ENCODE results near the gene IRS1. TPM values are rescaled to one million over a fixed set of nuclear protein-coding genes. Genes with fewer than 3 reads are reported as not detected.

Gene IRS1
- polyA plus RNA-seq, 1 of the 3 experiments (the other 2 are of a cell fraction), result 16.5 TPM

- no peak for DNase-seq
- Histone ChIP-seq H3F3A (replicated peaks; ENCODE audit: insufficient read depth) (no peaks in the 10 kb centered on the region), H4K20me1 (ENCODE audit: insufficient read depth) (no peaks in the 10 kb centered on the region), H3K9me2 (no peaks in the 10 kb centered on the region), H2AFZ (ENCODE audit: low read depth) (no peak overlapping the region), H3K9me3 (no peaks in the 10 kb centered on the region), H3K4me3 (ENCODE audit: low read depth in 2 of 2, low read length in 1 of 2) (no peak overlapping the region), H3K27ac (ENCODE audit: low read depth in 2 of 2, low read length in 1 of 2) (no peak overlapping the region), H3K4me2 (no peak overlapping the region), H3K79me2 (ENCODE audit: insufficient read depth) (peaks cover 34% of the 10 kb centered on the region), H3K4me1 (ENCODE audit: control insufficient read depth in 1 of 2, insufficient read depth in 2 of 2, low read depth in 1 of 2, low read length in 1 of 2) (peaks cover 0 to 6% of the 10 kb centered on the region in 2 experiments; a peak in 1 of 4 replicates), H3K9ac (no peak overlapping the region), H3K36me3 (replicated peaks in 1 of 2; ENCODE audit: control insufficient read depth in 1 of 2, insufficient read depth in 2 of 2, low read length in 1 of 2) (peaks cover 0 to 2% of the 10 kb centered on the region in 2 experiments), H3K27me3 (ENCODE audit: insufficient read depth) (no peaks in the 10 kb centered on the region)
- ChIA-PET POLR2A (no interaction called here), CTCF (interaction anchor here (0.6 to 1.4 kb wide), 4 partner anchors 10 to 243 kb away, joined by 3 read pairs; partner anchors contain the start of gene IRS1)
- 94% methylated on average over 5 of the region's 5 CpGs for WGBS (ENCODE audit: low lambda C conversion rate)
- TF ChIP-seq GATA2 (CRISPR knock-in tag; IDR thresholded peaks at IDR 0.05), result no peak
- no peak for TF ChIP-seq FOSL2 (IDR thresholded peaks at IDR 0.05; ENCODE audit: borderline replicate concordance, low read depth)
- no peak for TF ChIP-seq IRF3 (IDR thresholded peaks at IDR 0.05; ENCODE audit: low read depth, low read length)
- no peak for TF ChIP-seq USF1 (IDR thresholded peaks at IDR 0.05; ENCODE audit: borderline replicate concordance, low read depth)
- no peak for TF ChIP-seq REST (IDR thresholded peaks at IDR 0.05; ENCODE audit: low read depth, low read length)
- no peak for TF ChIP-seq NFIC (IDR thresholded peaks at IDR 0.05; ENCODE audit: borderline replicate concordance)
- no peak for TF ChIP-seq NRF1 (IDR thresholded peaks at IDR 0.05; ENCODE audit: low read depth, low read length)
Measured at GRCh38 chr2:226742347-226742746, 57.3 kb downstream of the IRS1 start.

- H3K79me2 ChIP-seq (ENCODE audit: insufficient read depth), result peaks cover 28% of the 10 kb centered on the region
Measured at GRCh38 chr2:226740039-226740648, 59.5 kb downstream of the IRS1 start.

More at GRCh38 chr2:226740039-226740648, 59.5 kb downstream of the IRS1 start:
- TF ChIP-seq CHD2 (IDR thresholded peaks at IDR 0.05; ENCODE audit: low read length, partially characterized antibody) (no peak), EP300 (IDR thresholded peaks at IDR 0.05; ENCODE audit: borderline replicate concordance in 1 of 2, low read depth in 1 of 2, low read length in 1 of 2) (no peak), TAF1 (IDR thresholded peaks at IDR 0.05; ENCODE audit: borderline replicate concordance, low read depth, low read length) (no peak), SMC3 (IDR thresholded peaks at IDR 0.05; ENCODE audit: low read depth, low read length) (no peak), NFIC (IDR thresholded peaks at IDR 0.05; ENCODE audit: borderline replicate concordance) (no peak), FOSL2 (IDR thresholded peaks at IDR 0.05; ENCODE audit: borderline replicate concordance, low read depth) (no peak), MXI1 (IDR thresholded peaks at IDR 0.05; ENCODE audit: low read depth, low read length) (no peak), GABPA (IDR thresholded peaks at IDR 0.05; ENCODE audit: low read depth) (no peak), ELF1 (IDR thresholded peaks at IDR 0.05) (no peak), MEF2A (IDR thresholded peaks at IDR 0.05; ENCODE audit: borderline replicate concordance, low read depth) (no peak), PBX3 (IDR thresholded peaks at IDR 0.05) (no peak), FOXJ3 (CRISPR knock-in tag; IDR thresholded peaks at IDR 0.05) (no peak), MAX (IDR thresholded peaks at IDR 0.05; ENCODE audit: low read depth) (no peak), NRF1 (IDR thresholded peaks at IDR 0.05; ENCODE audit: low read depth, low read length) (no peak)
- ChIA-PET POLR2A (no interaction called here), CTCF (interaction anchor here (1.9 kb wide), 1 partner anchor 60 kb away, joined by 5 read pairs; the partner anchor contains the start of gene IRS1)
- no peak overlapping the region for H3K27ac ChIP-seq (ENCODE audit: low read depth in 2 of 2, low read length in 1 of 2)
- H4K20me1 ChIP-seq (ENCODE audit: insufficient read depth), result no peaks in the 10 kb centered on the region
- no peak overlapping the region for H3K4me2 ChIP-seq
- no peaks in the 10 kb centered on the region for H3K9me3 ChIP-seq
- no peak overlapping the region for H3K4me3 ChIP-seq (ENCODE audit: low read depth in 2 of 2, low read length in 1 of 2)
- peaks cover 3% of the 10 kb centered on the region for H3F3A ChIP-seq (replicated peaks; ENCODE audit: insufficient read depth)
- WGBS (ENCODE audit: low lambda C conversion rate), result 57% methylated on average over 3 of the region's 3 CpGs
- H3K4me1 ChIP-seq (ENCODE audit: control insufficient read depth in 1 of 2, insufficient read depth in 2 of 2, low read depth in 1 of 2, low read length in 1 of 2), result peaks cover 0 to 6% of the 10 kb centered on the region in 2 experiments; a peak in 1 of 4 replicates
- H3K36me3 ChIP-seq (replicated peaks in 1 of 2; ENCODE audit: control insufficient read depth in 1 of 2, insufficient read depth in 2 of 2, low read length in 1 of 2), result peaks cover 8 to 10% of the 10 kb centered on the region in 2 experiments
- no peak for DNase-seq
- H2AFZ ChIP-seq (ENCODE audit: low read depth), result no peak overlapping the region
- no peak overlapping the region for H3K9ac ChIP-seq
- no peaks in the 10 kb centered on the region for H3K27me3 ChIP-seq (ENCODE audit: insufficient read depth)
- no peaks in the 10 kb centered on the region for H3K9me2 ChIP-seq
